Adipose tissue (tissue), 3 donors: ENCODE results near the gene SNAPC2. TPM values are rescaled to one million over a fixed set of nuclear protein-coding genes. Genes with fewer than 3 reads are reported as not detected.

Source experiments
- H3K27ac ChIP-seq: one replicate; pipeline ENCODE4 v1.5.1; 2013; ENCODE audit warnings: low read depth, low read length
- WGBS, 3 donors: extraction: QIAGEN DNeasy Blood & Tissue Kit; methylation state at CpG; one replicate each; pipeline ENCODE4 v1.1.7; 2013; 5-methylcytosine and 5-hydroxymethylcytosine counted together
- polyA plus RNA-seq, 3 donors: library from polyadenylated mRNA; stranded (reverse); fragments of 200-250 nt; gene quantifications; one replicate each; pipeline ENCODE4 v1.2.3, GENCODE V29; 2013
- donor health status: healthy with polysubstance abuse.
- donor health status: Bipolar disorder and iron deficiency.
- donor health status: healthy.

Gene SNAPC2
- polyA plus RNA-seq, 3 donors: 13.3 to 21.0 (median 15.7) TPM

GRCh38 chr19:7971553-7972520 lies 51.7 kb downstream of the SNAPC2 start:
- no peak overlapping the region for H3K27ac ChIP-seq
- 81 to 89% (median 81%) methylated on average over 35 of the region's 35 CpGs for WGBS, 3 donors

Other genes with a start within 250 kb of the SNAPC2 start
- 10 to 100 TPM in 2 of 3 donors, under 1 TPM in 1; 0.76 to 36.0 (median 20.8) TPM for gene MCEMP1, start 243.2 kb upstream of the SNAPC2 start, polyA plus RNA-seq
- gene TRAPPC5, start 239.5 kb upstream of the SNAPC2 start, polyA plus RNA-seq: 100 to 1,000 TPM in 1 of 3 donors, 10 to 100 TPM in 2; 58.0 to 146 (median 75.1) TPM
- under 1 TPM; 0.22 to 0.39 (median 0.38) TPM for gene FCER2, start 218.2 kb upstream of the SNAPC2 start, polyA plus RNA-seq
- gene CLEC4G, start 188.2 kb upstream of the SNAPC2 start, polyA plus RNA-seq: 10 to 100 TPM in 1 of 3 donors, 1 to 10 TPM in 2; 2.7 to 21.5 (median 7.2) TPM
- 10 to 100 TPM in 2 of 3 donors, 1 to 10 TPM in 1; 1.3 to 12.8 (median 12.7) TPM for gene CD209, start 172.8 kb upstream of the SNAPC2 start, polyA plus RNA-seq
- 1 to 10 TPM in 1 of 3 donors, under 1 TPM in 1, not detected in 1; 0.16 to 3.7 TPM for gene CLEC4M, start 157.1 kb upstream of the SNAPC2 start, polyA plus RNA-seq
- gene EVI5L, start 90.1 kb upstream of the SNAPC2 start, polyA plus RNA-seq: 10 to 100 TPM in 1 of 3 donors, 1 to 10 TPM in 2; 3.9 to 10.2 (median 8.4) TPM
- gene PRR36, start 45.9 kb upstream of the SNAPC2 start, polyA plus RNA-seq: under 1 TPM in 2 of 3 donors, not detected in 1; 0.04 to 0.78 TPM
- 1 to 10 TPM in 1 of 3 donors, under 1 TPM in 2; 0.22 to 4.1 (median 0.61) TPM for gene LRRC8E, start 31.8 kb upstream of the SNAPC2 start, polyA plus RNA-seq
- 10 to 100 TPM; 15.3 to 33.0 (median 20.4) TPM for gene MAP2K7, start 16.5 kb upstream of the SNAPC2 start, polyA plus RNA-seq
- 1 to 10 TPM in 1 of 3 donors, under 1 TPM in 1, not detected in 1; 0.07 to 1.0 TPM for gene TGFBR3L, start 5.5 kb upstream of the SNAPC2 start, polyA plus RNA-seq
- gene CTXN1, start 5.8 kb downstream of the SNAPC2 start, polyA plus RNA-seq: 1 to 10 TPM in 1 of 3 donors, under 1 TPM in 2; 0.36 to 1.3 (median 0.86) TPM
- gene TIMM44, start 23.3 kb downstream of the SNAPC2 start, polyA plus RNA-seq: 10 to 100 TPM; 32.2 to 58.1 (median 54.9) TPM
- gene ELAVL1, start 85.3 kb downstream of the SNAPC2 start, polyA plus RNA-seq: 10 to 100 TPM; 15.2 to 29.7 (median 16.9) TPM
- under 1 TPM in 1 of 3 donors, not detected in 2; 0.07 TPM for gene CCL25, start 132.4 kb downstream of the SNAPC2 start, polyA plus RNA-seq
- gene FBN3, start 229.3 kb downstream of the SNAPC2 start, polyA plus RNA-seq: under 1 TPM in 2 of 3 donors, not detected in 1; 0.01 to 0.05 TPM